H9 (cell line): ENCODE measurements around the gene PKN1. TPM values are rescaled to one million over a fixed set of nuclear protein-coding genes. Genes with fewer than 3 reads are reported as not detected.

Experiments used
- DNase-seq: peaks from one replicate; pipeline ENCODE4 v3.0.0-alpha.2; 2017
- H2AFZ ChIP-seq: one replicate; pipeline ENCODE4 v1.6.1; 2013; ENCODE audit warnings: mild to moderate bottlenecking, low read length, control low read depth, moderate library complexity
- H2AK5ac ChIP-seq: 2 replicates; pipeline ENCODE4 v1.6.1; 2013; ENCODE audit warnings: low read length, control low read depth, mixed read lengths; ENCODE audit not compliant: insufficient read length
- H2BK120ac ChIP-seq: one replicate; pipeline ENCODE4 v1.6.1; 2013; ENCODE audit warnings: low read depth, mild to moderate bottlenecking, low read length, control low read depth, inconsistent platforms; ENCODE audit not compliant: poor library complexity, severe bottlenecking
- H2BK12ac ChIP-seq: 2 replicates; pipeline ENCODE4 v1.6.1; 2013; ENCODE audit warnings: low read length, control low read depth, mixed read lengths, low read depth; ENCODE audit not compliant: insufficient read length
- H2BK15ac ChIP-seq: 2 replicates; pipeline ENCODE4 v1.6.1; 2013; ENCODE audit warnings: low read depth, low read length, control low read depth
- H2BK20ac ChIP-seq: one replicate; pipeline ENCODE4 v1.6.1; 2013; ENCODE audit warnings: low read depth, mild to moderate bottlenecking, low read length, control low read depth, inconsistent platforms; ENCODE audit not compliant: poor library complexity, severe bottlenecking
- H2BK5ac ChIP-seq: 2 replicates; pipeline ENCODE4 v1.6.1; 2013; ENCODE audit warnings: low read length, control low read depth, mixed read lengths; ENCODE audit not compliant: insufficient read length
- H3K14ac ChIP-seq: 2 replicates; pipeline ENCODE4 v1.6.1; 2013; ENCODE audit warnings: low read length, control low read depth; ENCODE audit not compliant: insufficient read depth
- H3K18ac ChIP-seq: 2 replicates; pipeline ENCODE4 v1.6.1; 2013; ENCODE audit warnings: low read depth, mild to moderate bottlenecking, mixed read lengths, low read length, control low read depth; ENCODE audit not compliant: insufficient read length
- H3K23ac ChIP-seq: 2 replicates; pipeline ENCODE4 v1.6.1; 2013; ENCODE audit warnings: low read length, control low read depth, mixed read lengths, low read depth; ENCODE audit not compliant: insufficient read length
- H3K23me2 ChIP-seq: 2 replicates; pipeline ENCODE4 v1.6.1; 2013; ENCODE audit warnings: low read depth, mild to moderate bottlenecking, mixed read lengths, low read length, control low read depth; ENCODE audit not compliant: insufficient read length, poor library complexity, severe bottlenecking
- H3K27ac ChIP-seq: 2 replicates; pipeline ENCODE4 v1.5.1; 2013; ENCODE audit warnings: low read length, control low read depth, mixed read lengths, low read depth; ENCODE audit not compliant: insufficient read length
- H3K27me3 ChIP-seq: 2 replicates; pipeline ENCODE4 v1.6.1; 2013; ENCODE audit warnings: low read length, control low read depth, inconsistent platforms; ENCODE audit not compliant: insufficient read depth
- H3K4ac ChIP-seq: 2 replicates; pipeline ENCODE4 v1.6.1; 2013; ENCODE audit warnings: low read depth, mild to moderate bottlenecking, control low read depth, inconsistent platforms, low read length, moderate library complexity
- H3K4me1 ChIP-seq: 2 replicates; pipeline ENCODE4 v1.6.1; 2013; ENCODE audit warnings: low read length, control low read depth, inconsistent platforms; ENCODE audit not compliant: insufficient read depth
- H3K4me2 ChIP-seq: 2 replicates; pipeline ENCODE4 v1.6.1; 2013; ENCODE audit warnings: low read length, control low read depth, mixed read lengths; ENCODE audit not compliant: insufficient read length, insufficient read depth
- H3K56ac ChIP-seq: 2 replicates; pipeline ENCODE4 v1.6.1; 2013; ENCODE audit warnings: low read depth, mild to moderate bottlenecking, mixed read lengths, low read length, control low read depth; ENCODE audit not compliant: insufficient read length
- H3K79me1 ChIP-seq: 2 replicates; pipeline ENCODE4 v1.6.1; 2013; ENCODE audit warnings: low read depth, mild to moderate bottlenecking, moderate library complexity, low read length, control low read depth, inconsistent platforms; ENCODE audit not compliant: insufficient read depth, poor library complexity, severe bottlenecking
- H3K79me2 ChIP-seq: 2 replicates; pipeline ENCODE4 v1.6.1; 2013; ENCODE audit warnings: low read length, control low read depth, inconsistent platforms; ENCODE audit not compliant: insufficient read depth
- H3K9ac ChIP-seq: 2 replicates; pipeline ENCODE4 v1.6.1; 2013; ENCODE audit warnings: low read length, control low read depth, mixed read lengths; ENCODE audit not compliant: insufficient read length; ENCODE audit errors: extremely low read depth
- H3K9me3 ChIP-seq: one replicate; pipeline ENCODE4 v1.6.1; 2013; ENCODE audit warnings: low read depth, low read length, inconsistent platforms; ENCODE audit not compliant: control insufficient read depth
- H3T11ph ChIP-seq: one replicate; pipeline ENCODE4 v1.6.1; 2013; ENCODE audit warnings: mild to moderate bottlenecking, low read length, control low read depth, inconsistent platforms
- H4K20me1 ChIP-seq: one replicate; pipeline ENCODE4 v1.6.1; 2013; ENCODE audit not compliant: control insufficient read depth, insufficient read length, insufficient read depth
- H4K5ac ChIP-seq: 2 replicates; pipeline ENCODE4 v1.6.1; 2013; ENCODE audit warnings: low read depth, mild to moderate bottlenecking, mixed read lengths, low read length, control low read depth; ENCODE audit not compliant: insufficient read length
- H4K8ac ChIP-seq: replicated peaks from 2 replicates; pipeline ENCODE4 v1.6.1; 2013; ENCODE audit warnings: low read length, control low read depth, mixed read lengths, low read depth; ENCODE audit not compliant: insufficient read length
- H4K91ac ChIP-seq: 2 replicates; pipeline ENCODE4 v1.6.1; 2013; ENCODE audit warnings: low read depth, mild to moderate bottlenecking, moderate library complexity, mixed read lengths, low read length, control low read depth; ENCODE audit not compliant: insufficient read length
- H3K27ac Mint-ChIP-seq, 3 experiments: 2 replicates in 2 of 3; 3 replicates in 1 of 3; pipeline ENCODE4 v1.8.0; 2020 to 2021; ENCODE audit warnings: mixed read lengths in 3 of 3, mild to moderate bottlenecking in 1 of 3, moderate library complexity in 1 of 3
- H3K27me3 Mint-ChIP-seq: 2 replicates; pipeline ENCODE4 v1.8.0; 2021; ENCODE audit warnings: low read depth, mild to moderate bottlenecking, moderate library complexity, mixed read lengths
- H3K36me3 Mint-ChIP-seq, 3 experiments: 2 replicates in 2 of 3; 3 replicates in 1 of 3; pipeline ENCODE4 v1.8.0; 2020 to 2021; ENCODE audit warnings: low read depth in 3 of 3, mixed read lengths in 3 of 3; ENCODE audit not compliant: insufficient read depth in 1 of 3
- H3K4me1 Mint-ChIP-seq, 2 experiments: 2 replicates each; pipeline ENCODE4 v1.8.0; 2020; ENCODE audit warnings: mixed read lengths in 2 of 2
- H3K4me3 Mint-ChIP-seq, 2 experiments: 2 replicates in 1 of 2; 3 replicates in 1 of 2; pipeline ENCODE4 v1.8.0; 2020 to 2021; ENCODE audit warnings: mild to moderate bottlenecking in 2 of 2, mixed read lengths in 2 of 2, moderate library complexity in 1 of 2
- H3K9me3 Mint-ChIP-seq, 2 experiments: 2 replicates in 1 of 2; 3 replicates in 1 of 2; pipeline ENCODE4 v1.8.0; 2020; ENCODE audit warnings: mild to moderate bottlenecking in 2 of 2, mixed read lengths in 2 of 2, moderate library complexity in 1 of 2
- WGBS: extraction: QIAGEN DNeasy Blood & Tissue Kit; methylation state at CpG from one replicate; pipeline ENCODE4 v1.1.7; 2013; ENCODE audit warnings: missing lambda C conversion rate, low lambda C conversion rate, mixed read lengths; ENCODE audit not compliant: insufficient read length; ENCODE audit errors: extremely low coverage; 5-methylcytosine and 5-hydroxymethylcytosine counted together
- total RNA-seq: library from RNA; stranded (reverse); gene quantifications from 2 replicates; pipeline ENCODE4 v1.2.1, GENCODE V29; 2021
- TF ChIP-seq, protein P1 (sequence below): fragments of 200-600 bp; sonication (generic); conservative IDR thresholded peaks from 3 replicates; pipeline ENCODE4 v1.8.0; 2021; ENCODE audit warnings: antibody characterized with exemption, mild to moderate bottlenecking

PKN1 gene
- total RNA-seq, 1 experiment from 2014 or later, result 159 TPM

DNA sequence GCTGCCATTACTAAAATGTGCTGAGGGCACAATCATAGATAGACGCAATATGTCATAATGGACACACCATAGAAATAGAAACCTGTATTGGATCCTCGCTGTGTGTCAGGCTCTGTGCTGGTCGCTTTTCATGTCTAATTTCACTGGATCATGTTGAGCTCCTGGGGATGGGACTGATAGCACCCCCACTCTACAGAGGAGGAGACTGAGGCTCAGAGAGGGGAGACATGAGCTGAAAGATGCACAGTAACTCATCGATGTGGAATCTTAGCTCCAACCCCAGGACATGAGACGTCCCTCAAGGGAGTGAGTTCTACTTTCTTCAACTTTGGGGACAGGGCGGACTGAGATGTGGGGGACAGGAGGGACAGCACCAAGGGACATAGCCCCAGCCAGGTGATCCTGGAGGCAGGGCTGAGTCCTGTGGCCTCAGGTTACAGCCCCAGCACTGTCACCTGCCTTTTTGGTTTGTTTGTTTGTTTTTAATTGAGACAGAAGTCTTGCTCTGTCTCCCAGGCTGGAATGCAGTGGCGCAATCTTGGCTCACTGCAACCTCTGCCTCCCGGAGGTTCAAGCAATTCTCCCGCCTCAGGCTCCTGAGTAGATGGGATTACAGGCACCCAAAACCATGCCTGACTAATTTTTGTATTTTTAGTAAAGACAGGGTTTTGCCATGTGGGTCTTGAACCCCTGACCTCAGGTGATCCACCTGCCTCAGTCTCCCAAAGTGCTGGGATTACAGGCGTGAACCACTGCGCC, 69.4 kb downstream of the PKN1 start:
- H3K23ac ChIP-seq, result no peak overlapping the region
- H3K79me2 ChIP-seq, result no peaks in the 10 kb centered on the region
- no peaks in the 10 kb centered on the region for H3K79me1 ChIP-seq
- no peaks in the 10 kb centered on the region for H3K23me2 ChIP-seq
- H3K4ac ChIP-seq, result no peak overlapping the region
- H4K91ac ChIP-seq, result no peak overlapping the region
- H4K8ac ChIP-seq, result no peak overlapping the region
- H2AFZ ChIP-seq, result no peak overlapping the region
- TF ChIP-seq, protein P1, sequence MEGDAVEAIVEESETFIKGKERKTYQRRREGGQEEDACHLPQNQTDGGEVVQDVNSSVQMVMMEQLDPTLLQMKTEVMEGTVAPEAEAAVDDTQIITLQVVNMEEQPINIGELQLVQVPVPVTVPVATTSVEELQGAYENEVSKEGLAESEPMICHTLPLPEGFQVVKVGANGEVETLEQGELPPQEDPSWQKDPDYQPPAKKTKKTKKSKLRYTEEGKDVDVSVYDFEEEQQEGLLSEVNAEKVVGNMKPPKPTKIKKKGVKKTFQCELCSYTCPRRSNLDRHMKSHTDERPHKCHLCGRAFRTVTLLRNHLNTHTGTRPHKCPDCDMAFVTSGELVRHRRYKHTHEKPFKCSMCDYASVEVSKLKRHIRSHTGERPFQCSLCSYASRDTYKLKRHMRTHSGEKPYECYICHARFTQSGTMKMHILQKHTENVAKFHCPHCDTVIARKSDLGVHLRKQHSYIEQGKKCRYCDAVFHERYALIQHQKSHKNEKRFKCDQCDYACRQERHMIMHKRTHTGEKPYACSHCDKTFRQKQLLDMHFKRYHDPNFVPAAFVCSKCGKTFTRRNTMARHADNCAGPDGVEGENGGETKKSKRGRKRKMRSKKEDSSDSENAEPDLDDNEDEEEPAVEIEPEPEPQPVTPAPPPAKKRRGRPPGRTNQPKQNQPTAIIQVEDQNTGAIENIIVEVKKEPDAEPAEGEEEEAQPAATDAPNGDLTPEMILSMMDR, result no peak
- no peaks in the 10 kb centered on the region for H3K36me3 Mint-ChIP-seq
- H3K4me2 ChIP-seq, result no peak overlapping the region
- no peaks in the 10 kb centered on the region for H3K9me3 ChIP-seq
- H3K4me1 Mint-ChIP-seq, result peaks cover 7 to 13% of the 10 kb centered on the region in 2 experiments
- no peak overlapping the region for H3T11ph ChIP-seq
- H2AK5ac ChIP-seq, result no peak overlapping the region
- no peak for DNase-seq
- H3K27ac Mint-ChIP-seq, result no peak overlapping the region
- H2BK120ac ChIP-seq, result no peak overlapping the region
- no peak overlapping the region for H2BK15ac ChIP-seq
- H3K27me3 ChIP-seq, result no peaks in the 10 kb centered on the region
- H3K27ac ChIP-seq, result no peak overlapping the region
- no peaks in the 10 kb centered on the region for H4K20me1 ChIP-seq
- H3K4me1 ChIP-seq, result no peaks in the 10 kb centered on the region
- no peak overlapping the region for H2BK20ac ChIP-seq
- H3K14ac ChIP-seq, result no peak overlapping the region
- H3K56ac ChIP-seq, result no peak overlapping the region
- H3K9ac ChIP-seq, result no peak overlapping the region
- H3K27me3 Mint-ChIP-seq, result peaks cover 8% of the 10 kb centered on the region
- H2BK12ac ChIP-seq, result no peak overlapping the region
- no CpG with 5 or more reads among the region's 11 CpGs for WGBS
- H4K5ac ChIP-seq, result no peak overlapping the region
- no peaks in the 10 kb centered on the region for H3K9me3 Mint-ChIP-seq
- H2BK5ac ChIP-seq, result no peak overlapping the region
- H3K18ac ChIP-seq, result no peak overlapping the region
- no peak overlapping the region for H3K4me3 Mint-ChIP-seq
